Iris pigment epithelial cell (primary cell): ENCODE data around the gene CFAP52.
"Not testable (repeated sequence)": the region's sequence is repeated elsewhere in the genome, so short reads cannot be mapped to it uniquely, and the experiment has no call there.

Experiments used
- DNase-seq: peaks from one replicate; pipeline ENCODE4 v3.0.0-alpha.2; 2011; ENCODE audit warnings: low read depth

Gene CFAP52

DNA sequence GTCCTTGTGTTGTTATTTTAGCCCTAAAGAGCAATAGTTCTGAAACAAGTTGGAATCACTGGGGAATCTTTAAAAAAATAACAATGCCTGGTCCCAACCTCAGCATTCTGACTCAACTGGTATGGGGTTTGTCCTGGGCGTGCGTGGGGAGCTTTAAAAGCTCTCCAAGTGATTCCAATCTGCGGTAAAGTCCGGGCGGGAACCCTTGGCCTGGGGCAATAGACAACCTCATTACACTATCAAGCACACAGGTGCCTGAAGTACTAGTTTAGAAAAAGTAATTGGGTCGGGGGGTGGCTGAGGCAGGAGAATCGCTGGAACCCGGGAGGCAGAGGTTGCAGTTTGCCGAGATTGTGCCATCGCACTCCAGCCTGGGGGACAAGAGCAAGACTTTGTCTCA is 5.2 kb upstream of the CFAP52 start:
- DNase-seq = no peak

DNA sequence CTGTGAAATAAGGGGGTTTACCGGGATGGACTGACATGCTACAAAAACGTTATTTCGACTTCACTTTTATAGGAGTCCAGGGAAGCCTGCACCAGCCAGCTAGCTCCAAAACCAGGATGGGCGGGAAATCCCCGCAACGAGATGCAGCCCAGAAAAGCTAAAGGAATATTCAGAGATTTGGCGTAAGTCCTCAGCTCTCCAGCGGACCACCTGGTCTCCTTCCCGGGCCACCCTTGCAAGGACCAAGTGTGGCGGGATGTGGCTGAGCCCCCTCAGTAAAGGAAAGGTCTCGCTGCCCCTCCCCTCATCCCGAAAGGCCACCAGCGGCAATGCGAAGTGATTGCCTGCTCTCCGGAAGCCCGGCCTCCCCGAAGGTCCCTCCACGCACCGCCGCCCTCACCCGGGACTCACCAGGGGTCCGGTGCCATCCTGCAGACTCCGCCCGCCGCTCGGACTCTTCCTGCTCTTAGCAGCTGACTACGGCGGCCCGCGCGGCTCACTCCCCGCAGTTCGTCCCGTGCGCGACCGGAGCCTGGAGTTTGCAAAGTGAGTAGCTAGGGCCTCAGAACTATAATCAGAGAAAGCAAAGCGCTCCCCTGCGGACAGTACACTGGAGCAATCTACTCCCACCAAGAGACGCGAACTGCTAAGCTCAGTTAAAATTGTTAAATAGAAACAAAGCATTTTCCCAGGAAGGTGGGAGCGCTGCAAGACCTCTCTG is 901 bp upstream of the CFAP52 start, which contains the start of gene STX8:
STX8 (minus strand) TSS at position 440 of the 721 bp plus-strand sequence; CDS start at position 428, 12 bp downstream.
- DNase-seq = peak; percentile 92

DNA sequence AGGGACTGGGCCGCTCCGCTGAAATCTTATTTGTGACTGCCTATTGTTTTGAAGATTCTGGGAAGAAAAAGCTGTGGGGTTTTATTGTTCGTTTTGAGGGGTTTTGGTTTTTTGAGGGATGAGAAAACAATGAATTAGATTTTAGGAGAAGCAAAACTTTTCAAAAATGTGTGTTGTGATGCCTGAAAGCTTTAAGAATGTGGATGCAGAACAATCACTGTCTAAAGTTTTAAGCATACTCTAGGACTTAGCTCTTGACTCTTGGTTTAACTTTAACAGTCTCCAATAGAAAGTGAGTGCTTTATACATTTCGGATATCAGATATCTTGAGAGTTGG is 899 bp downstream of the CFAP52 start:
- no peak for DNase-seq

DNA sequence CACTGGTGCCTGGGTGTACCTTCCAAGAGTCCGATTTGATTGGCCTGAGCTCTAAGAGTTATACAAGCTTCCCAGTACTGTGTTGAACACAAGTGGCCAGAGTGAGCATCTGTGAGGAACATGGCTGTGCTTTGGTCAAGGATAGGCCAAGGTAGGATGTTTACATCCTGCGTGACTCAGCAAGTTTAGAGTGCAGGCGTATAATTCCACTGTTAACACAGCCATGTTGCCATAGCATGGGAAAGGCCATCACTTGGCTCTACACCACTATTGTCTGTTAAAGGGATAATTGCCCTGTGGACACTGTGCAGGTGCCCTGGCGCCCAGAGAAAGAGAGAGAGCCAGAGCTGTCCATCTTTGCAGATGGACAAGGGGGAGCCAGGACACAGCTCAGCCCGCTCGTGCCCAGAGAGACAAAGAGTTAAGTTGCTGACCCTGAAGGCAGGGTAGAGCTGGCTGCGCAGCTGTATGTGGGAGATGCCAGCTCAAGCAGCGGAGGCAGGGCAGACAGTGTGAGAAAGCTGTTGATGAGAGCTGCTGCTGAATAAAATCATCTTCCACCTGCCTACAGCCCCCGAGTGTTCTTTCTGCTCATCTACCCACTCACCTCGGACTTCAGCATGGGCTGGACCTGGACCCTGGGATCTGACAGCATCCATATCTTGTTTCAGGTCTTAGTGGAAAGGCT is 11.7 kb downstream of the CFAP52 start:
- no peak for DNase-seq

DNA sequence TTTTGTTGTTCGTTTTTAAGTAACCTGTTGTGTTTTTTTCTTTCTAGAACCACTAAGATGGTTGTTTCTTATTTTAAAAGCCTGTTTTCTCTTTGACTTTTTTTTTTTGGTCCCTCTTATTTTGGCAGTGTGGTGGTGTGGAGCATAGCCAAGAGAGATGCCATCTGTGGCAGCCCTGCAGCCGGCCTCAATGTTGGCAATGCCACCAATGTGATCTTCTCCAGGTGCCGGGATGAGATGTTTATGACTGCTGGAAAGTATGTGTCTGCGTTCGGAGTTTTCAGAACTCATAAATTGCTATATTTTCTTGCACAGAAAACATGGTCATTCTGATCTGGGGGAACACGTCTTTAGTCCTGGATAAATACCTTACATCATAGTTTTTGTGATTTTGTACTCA is 17.6 kb downstream of the CFAP52 start:
- DNase-seq = no peak

DNA sequence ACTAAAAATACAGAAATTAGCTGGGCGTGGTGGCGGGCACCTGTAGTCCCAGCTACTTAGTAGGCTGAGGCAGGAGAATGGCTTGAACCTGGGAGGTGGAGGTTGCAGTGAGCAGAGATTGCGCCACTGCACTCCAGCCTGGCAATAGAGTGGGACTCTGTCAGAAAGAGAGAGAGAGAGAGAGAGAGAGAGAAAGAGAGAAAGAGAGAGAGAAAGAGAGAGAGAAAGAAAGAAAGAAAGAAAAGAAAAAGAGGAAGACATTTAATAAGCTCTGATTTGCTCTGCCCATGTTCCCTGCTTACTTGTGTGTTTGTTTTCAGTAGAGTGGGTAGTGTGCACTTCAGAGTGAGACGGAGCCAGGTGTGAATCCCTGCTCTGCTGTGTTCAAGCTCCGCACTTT is 21.2 kb downstream of the CFAP52 start:
- DNase-seq = not testable (repeated sequence)

DNA sequence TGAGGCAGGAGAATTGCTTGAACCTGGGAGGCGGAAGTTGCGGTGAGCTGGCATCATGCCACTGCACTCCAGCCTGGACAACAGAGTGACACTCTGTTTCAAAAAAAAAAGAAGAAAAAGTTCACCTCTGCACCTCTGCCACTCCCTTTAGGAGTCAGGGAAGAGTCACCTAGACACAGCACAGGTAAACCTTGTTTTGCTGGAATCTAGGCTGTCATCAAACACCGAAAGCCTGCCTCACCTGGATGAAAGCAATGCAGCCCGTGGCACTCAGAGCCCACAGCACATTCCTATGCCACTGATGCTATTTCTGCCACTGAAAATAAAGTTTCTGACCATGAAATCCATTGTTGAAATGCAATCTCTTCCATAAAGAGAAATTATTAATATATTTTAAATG is 22.2 kb downstream of the CFAP52 start:
- DNase-seq = no peak

DNA sequence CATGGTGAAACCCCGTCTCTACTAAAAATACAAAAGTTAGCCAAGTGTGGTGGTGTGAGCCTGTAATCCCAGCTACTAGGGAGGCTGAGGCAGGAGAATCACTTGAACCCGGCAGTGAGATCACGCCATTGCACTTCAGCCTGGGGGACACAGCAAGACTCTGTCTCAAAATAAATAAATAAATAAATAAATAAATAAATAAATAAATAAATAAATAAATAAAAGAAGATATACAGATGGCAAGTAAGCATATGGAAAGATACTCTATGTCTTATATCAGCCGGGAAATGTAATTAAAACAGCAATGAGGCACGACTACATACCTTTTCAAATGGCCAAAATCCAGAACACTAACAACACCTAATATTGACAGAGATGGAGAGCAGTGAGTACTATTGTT is 28.1 kb downstream of the CFAP52 start:
- not testable (repeated sequence) for DNase-seq

DNA sequence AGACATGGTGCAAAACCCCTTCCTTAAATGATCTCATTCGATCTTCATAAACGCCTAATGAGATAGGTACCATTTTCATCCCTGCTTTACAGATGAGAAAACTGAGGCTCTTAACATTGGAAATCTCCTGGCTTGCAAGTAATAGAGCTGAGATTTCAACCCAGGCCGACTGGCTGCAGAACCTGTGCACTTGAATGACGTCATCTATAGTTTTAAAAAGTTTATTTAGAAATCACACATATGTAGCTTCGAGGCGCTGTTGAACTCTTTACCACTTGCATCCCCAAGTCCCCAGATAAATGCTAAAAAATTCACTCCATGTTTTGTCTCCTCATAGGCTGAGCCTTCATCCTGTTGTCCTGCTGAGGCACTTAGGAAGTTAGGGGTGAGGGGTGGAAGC is 30.0 kb downstream of the CFAP52 start:
- DNase-seq = no peak

DNA sequence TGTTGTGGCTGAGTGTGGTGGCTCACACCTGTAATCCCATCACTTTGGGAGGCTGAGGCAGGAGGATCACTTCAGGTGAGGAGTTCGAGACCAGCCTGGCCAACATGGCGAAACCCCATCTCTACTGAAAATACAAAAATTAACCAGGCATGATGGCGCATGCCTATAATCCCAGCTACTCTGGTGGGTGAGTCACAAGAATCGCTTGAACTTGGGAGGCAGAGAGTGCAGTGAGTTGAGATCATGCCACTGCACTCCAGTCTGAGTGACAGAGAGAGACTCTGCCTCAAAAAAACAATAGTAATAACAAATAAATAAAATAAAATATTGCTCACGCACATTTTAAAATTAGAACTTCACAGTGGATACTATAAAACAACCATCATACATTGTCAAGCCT is 30.6 kb downstream of the CFAP52 start:
- DNase-seq = not testable (repeated sequence)

DNA sequence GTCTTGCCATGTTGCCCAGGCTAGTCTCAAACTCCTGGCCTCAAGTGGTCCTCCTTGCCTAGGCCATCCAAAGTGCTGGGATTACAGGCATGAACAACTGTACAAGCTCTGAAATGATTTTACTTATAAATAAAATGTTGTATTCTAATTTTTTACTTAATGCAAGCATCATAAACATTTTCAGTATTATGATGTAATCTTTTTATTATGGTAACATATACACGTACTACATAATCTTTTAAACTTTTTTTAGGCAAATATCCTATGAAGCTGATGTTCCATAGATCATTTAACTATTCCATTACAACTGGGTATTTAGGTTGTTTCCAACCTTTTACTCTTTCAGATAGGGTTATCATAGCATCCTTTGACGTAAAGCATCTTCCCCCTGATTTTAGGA is 35.1 kb downstream of the CFAP52 start:
- DNase-seq = no peak

DNA sequence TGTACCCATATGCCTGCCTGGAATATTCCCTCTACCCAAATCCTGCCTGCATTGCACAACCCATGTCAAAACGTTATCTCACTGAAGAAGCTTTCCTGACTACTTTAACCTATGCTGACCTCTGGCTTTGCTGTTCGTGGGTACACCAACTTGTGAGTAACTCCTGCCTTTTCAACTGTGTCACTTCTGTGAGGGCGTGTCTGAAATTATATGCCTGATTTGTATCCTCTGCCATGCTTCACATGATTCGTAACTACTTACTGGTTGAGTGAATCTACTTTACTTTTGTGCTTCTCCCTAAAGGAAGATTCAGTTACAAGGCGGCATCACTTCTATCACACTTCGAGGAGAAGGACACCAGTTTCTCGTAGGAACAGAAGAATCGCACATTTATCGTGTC is 35.6 kb downstream of the CFAP52 start:
- no peak for DNase-seq

DNA sequence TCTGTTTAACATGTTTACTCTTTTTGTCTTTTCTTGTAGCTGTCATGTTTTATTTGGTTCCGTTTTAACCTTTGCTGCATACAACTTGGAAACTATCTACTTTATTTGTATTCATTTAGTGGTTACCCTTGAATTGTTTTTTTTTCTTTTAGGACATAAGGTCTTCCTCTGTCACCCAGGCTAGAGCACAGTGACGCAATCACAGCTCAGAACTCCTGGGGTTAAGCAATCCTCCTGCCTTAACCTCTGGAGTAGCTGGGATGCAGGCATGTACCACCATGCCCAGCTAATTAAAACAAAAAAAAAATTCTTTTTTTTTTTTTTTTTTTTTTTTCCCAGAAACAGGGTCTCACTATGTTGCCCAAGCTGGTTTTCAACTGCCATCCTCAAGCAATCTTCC is 39.0 kb downstream of the CFAP52 start:
- no peak for DNase-seq

DNA sequence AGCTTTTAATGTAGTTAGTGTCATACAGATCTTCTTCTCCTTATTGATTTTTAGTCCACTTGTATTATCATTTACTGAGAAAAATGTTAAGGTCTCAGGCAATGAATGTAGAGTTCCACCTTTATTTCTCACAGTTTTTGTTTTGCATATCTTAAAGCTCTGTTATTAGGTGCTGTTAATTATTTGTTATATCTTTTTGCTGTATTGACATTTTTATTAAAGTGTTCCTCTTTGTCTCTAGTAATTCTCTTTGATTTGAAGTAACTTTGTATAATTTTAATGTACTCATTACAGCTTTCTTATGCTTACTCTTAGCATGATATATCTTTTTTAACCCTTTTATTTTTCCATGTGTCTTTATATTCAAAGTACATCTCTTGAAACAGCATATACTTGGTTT is 46.5 kb downstream of the CFAP52 start:
- DNase-seq = no peak

DNA sequence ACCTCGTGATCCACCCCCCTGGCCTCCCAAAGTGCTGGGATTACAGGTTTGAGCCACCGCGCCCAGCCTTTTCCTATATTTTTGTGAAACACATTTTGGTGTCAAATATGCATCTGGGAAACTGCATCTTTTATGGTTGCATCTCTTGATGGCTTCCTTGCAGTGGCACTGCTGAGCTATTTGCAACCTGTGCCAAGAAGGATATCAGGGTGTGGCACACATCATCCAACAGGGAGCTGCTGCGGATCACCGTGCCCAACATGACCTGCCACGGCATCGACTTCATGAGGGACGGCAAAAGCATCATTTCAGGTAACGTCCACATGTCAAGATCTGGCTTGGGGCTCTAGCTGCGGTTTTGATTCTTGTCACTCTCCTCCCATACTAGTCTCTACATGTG is 52.1 kb downstream of the CFAP52 start:
- DNase-seq = no peak

DNA sequence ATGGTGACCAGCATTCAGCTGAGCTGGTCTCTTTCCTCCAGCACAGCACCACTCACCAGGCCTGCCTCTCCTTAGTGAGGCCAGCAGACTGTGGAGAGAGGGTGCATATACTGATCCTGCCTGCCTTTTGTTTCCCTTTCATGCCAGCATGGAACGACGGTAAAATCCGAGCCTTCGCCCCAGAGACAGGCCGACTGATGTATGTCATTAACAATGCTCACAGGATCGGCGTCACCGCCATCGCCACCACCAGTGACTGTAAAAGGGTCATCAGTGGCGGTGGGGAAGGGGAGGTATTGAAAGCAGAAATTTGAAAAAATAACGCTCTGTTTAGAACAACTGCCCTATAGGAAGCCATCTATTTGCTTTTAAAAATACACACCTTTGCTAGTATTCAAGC is 56.3 kb downstream of the CFAP52 start:
- DNase-seq = no peak

DNA sequence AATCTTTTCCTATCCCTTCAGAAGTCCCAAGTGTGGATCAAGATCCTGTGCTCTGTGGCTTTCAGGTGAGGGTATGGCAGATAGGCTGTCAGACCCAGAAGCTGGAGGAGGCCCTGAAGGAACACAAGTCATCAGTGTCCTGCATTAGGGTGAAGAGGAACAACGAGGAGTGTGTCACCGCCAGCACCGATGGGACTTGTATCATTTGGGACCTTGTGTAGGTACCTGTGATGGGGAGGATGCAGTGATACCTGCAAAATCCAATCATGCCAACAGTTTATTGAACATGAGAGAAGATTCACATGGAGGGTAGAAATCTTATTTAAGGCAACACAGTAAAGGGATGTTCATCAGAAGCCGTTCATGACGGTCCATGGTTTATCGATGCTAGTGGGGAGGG is 58.9 kb downstream of the CFAP52 start:
- DNase-seq = no peak

DNA sequence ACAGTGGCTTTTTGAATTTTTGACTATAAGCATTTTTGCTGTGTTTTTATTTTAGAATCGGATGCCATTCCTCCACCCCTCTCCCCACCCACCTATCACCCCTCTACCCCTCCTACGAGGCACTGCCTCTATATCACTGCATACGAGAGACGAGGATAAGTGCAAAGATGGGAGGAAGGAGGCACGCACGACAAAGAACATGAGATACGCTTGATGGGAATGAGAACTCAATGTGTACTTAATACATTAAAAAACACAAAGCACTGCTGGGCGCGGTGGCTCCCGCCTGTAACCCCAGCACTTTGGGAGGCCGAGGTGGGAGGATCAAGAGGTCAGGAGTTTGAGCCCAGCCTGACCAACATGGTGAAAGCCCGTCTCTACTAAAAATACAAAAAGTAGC is 60.1 kb downstream of the CFAP52 start:
- DNase-seq = no peak

DNA sequence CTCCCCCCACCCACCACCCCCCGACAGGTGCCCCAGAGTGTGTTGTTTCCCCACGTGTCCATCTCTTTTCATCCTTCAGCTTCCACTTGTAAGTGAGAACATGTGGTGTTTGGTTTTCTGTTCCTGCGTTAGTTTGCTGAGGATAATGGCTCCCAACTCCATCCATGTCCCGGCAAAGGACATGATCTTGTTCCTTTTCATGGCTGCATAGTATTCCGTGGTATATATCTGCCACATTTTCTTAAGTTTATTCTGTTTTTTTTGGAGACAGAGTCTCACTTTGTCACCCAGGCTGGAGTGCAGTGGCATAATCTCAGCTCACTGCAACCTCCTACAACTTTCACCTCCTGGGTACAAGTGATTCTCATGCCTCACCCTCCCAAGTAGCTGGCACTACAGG is 63.9 kb downstream of the CFAP52 start:
- DNase-seq = not testable (repeated sequence)

DNA sequence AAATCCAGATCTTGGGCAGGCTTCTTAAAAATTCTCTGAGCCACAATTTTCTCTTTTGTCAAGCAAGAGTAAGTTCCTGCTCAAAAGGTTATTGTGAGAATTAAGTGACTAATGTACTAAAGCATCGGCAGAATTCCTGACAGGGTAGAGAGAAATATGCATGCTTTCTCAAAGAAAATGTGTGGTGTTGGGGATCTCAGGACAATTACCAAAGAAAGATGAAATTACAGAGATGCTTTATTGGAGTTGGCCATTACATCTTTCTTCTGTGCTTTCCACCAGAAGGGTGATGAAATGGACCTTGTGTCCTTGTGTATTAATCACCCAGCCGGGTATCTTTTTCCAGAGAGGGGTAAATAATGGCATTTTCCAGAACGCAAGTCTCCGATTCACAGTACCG is 67.2 kb downstream of the CFAP52 start:
- peak; percentile 23 for DNase-seq

DNA sequence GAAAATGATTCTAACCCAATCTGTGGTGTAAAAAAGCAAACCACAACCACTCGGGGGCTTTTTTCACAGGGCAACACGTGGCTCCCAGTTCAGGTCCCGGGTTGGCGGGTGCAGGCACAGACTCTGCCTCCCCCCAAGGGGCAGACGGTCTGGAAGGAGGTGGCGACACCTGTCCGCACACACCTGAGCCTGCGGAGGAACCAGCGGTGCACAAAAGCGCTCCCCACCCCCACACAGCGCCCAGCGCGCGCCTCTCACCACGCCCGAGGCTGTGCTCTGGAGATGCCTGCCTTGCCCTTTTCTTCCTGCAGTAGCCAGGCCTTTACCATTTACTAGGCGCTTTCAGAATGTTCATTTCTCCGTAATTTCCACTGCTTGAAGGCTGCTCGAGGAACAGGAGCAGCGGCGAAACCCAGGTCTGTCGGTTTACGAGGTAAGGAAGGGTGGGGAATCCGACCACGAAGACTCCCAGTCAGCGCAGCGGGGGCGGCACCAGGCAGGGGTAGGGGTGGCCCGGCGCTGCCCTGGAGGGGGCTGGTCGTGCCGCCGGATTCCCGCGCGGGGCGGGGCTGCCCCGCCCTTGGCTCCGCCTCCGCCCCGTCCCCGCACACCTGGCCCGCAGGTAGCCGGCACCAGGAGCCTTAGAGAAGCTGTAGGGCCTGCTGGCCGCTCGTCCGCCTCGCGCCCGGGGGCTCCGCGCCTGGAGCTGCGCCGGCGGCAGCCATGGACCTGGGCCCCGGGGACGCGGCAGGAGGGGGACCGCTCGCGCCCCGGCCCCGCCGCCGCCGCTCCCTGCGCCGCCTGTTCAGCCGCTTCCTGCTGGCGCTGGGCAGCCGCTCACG is 68.7 kb downstream of the CFAP52 start, which contains the start of gene USP43:
USP43 (plus strand) TSS at position 608 of the 842 bp plus-strand sequence; CDS start at position 724, 116 bp downstream.
- peak; percentile 28 for DNase-seq

DNA sequence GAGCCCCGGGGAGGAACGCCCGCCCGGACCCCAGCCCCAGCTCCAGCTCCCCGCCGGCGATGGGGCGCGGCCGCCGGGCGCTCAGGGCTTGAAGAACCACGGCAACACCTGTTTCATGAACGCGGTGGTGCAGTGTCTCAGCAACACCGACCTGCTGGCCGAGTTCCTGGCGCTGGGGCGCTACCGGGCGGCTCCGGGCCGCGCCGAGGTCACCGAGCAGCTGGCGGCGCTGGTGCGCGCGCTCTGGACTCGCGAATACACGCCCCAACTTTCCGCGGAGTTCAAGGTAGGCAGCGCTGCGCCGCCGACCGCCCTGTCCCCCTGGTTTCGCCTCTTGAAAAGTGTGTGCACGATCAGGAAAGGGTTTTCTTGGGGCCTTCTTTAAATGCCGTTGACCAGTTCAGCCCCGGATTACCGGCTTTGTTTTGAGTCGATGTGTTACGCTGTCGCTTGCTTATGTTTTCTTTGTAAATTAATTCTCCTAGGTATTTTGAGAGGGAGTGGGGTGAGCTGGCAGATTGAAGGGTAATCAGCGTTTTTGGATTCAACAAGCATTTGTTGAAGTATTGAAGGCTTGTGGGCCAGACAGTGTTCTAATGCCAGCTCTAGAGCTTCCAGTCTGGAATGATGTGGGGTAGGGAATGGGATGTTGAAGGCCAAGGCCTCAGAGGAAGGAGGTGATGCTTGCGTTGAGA is 69.6 kb downstream of the CFAP52 start:
- DNase-seq = peak; percentile 36
